ENCODE results near the gene BRINP2.
"Not testable (repeated sequence)": the region's sequence is repeated elsewhere in the genome, so short reads cannot be mapped to it uniquely, and the experiment has no call there.

Gene BRINP2

GRCh38 chr1:177278626-177279390, 108.0 kb downstream of the BRINP2 start:
- DNase-seq: no peak

- no peak for DNase-seq
Observed at GRCh38 chr1:177281901-177282300, 111.1 kb downstream of the BRINP2 start.

DNA sequence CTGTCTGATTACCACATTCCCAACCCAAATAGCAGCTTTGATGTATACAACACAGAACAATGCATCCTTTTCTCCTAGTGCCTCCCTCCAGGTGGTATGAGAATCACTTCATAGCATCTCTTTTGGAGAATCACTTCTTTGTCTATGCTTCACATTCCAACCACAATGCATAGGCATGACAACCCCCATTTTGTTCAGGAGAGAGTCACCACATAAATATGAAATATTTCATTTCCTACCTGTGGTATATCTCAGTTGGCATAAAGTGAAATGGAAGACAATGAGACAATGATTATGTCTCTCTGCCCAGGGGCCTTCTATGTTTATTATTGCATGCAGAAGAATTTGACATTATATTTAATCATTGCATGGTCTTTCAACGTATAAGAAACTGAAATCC, 112.2 kb downstream of the BRINP2 start:
- no peak for DNase-seq

DNA sequence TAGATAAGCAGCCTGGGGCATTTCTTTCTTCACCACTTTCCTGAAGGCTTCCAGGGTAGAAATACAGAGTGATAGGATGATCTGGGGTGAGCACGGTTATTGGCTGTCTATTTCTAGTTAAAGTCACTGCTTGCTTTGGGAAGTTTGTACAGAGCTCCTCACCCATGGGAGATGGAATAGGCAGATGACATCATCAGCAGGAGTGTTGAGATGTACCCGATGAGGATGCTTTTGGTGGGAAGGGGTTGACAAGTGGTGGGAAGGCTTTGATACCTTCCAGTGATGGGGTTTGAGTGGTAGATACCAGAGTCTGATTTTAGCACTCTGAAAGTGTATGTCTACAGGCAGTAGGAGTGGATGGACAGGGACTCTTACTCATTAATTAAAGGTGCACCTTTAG, 112.6 kb downstream of the BRINP2 start:
- no peak for DNase-seq

- DNase-seq: no peak
Observed at GRCh38 chr1:177286396-177286795, 115.6 kb downstream of the BRINP2 start.

DNA sequence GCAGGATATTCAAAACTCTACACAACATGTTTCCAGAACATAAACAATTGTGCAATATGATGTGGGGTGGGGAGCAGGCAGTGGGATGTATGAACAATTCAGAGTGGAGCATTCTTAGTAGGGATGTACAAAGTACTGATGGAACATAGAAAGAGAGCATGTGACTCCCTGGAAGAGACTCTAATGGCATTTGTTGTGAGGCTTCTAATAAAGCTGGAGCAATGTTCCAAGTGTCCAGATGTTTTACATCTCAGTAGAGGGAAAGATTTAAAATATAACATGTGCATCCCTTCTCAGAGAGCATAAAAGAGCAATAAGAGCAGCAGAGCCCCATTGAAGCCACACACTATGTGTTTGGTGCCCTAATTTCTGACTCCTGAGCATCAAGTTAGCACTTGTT, 116.5 kb downstream of the BRINP2 start:
- DNase-seq: no peak

- no peak for DNase-seq
Observed at GRCh38 chr1:177287994-177288393, 117.2 kb downstream of the BRINP2 start.

DNA sequence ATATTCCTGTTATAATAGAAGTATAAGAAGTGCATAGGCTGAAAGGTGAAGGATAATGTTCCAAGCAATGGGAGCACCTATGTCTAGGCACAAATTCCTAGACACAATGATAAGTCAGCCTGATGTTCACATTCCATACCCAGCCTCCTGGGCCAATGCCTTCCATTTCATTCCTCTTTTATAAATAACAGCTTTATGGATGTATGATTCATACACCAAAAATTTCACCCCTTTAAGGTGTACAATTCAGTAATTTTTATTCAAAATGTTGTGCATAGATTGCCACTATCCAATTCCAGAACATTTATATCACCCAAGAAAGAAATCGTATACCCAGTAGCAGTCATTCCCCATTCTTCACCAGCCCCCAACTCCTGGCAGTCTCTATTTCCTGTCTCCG, 118.8 kb downstream of the BRINP2 start:
- DNase-seq: no peak

DNA sequence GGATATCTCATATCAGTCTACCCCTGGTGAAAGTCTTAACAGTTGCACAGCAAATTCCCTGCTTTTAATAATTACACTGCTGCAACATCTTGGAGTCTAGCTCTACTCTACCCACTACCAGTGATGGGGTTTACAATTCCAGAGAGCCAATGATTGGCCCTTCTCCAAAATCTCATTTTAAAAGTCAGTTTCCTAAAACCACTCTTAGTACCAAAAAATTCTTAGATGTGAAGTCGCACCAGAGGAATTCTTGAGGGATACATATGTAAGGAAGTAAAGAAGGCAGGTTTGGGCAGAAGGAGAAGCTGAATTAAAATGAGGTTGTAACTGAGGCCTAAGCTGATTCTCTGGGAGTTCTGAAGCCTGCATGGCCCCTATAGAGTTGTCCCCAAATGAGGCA, 129.7 kb downstream of the BRINP2 start:
- no peak for DNase-seq

DNA sequence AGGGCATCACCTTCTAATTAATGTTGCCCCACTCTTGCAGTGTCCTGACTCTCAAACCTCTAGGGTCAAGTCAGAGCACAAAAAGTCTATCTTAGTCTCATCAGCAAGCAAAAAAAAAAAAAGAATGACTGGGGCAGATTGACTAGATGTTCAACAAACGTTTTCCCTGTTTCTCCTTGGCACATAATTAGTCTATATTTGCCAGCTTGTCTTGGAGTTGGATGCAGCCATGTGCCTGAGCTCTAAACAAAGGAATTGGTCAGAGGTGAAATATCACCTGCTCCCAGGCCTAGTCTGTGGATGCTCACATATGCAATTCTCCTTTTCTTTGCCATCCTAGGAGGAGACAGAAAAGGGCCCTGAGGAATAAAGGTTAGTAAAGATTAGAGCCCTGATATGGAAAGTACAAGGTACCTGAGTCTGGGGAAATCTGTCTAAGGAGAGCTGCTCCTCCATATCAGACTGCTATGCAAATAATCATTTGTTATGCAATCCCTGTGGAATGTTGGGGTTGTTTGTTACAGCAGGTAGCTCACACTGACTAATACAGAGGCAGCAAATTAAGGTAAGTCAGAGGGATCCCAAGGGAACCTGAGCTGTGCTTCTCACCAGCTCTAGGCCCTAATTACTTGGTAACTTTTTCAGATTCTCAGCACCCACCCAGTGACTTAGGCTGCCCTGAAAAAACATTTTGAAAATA, 130.8 kb downstream of the BRINP2 start:
- DNase-seq: no peak

GRCh38 chr1:177302357-177303044, 131.7 kb downstream of the BRINP2 start:
- DNase-seq: no peak

GRCh38 chr1:177305040-177306018, 134.6 kb downstream of the BRINP2 start:
- no peak for DNase-seq

DNA sequence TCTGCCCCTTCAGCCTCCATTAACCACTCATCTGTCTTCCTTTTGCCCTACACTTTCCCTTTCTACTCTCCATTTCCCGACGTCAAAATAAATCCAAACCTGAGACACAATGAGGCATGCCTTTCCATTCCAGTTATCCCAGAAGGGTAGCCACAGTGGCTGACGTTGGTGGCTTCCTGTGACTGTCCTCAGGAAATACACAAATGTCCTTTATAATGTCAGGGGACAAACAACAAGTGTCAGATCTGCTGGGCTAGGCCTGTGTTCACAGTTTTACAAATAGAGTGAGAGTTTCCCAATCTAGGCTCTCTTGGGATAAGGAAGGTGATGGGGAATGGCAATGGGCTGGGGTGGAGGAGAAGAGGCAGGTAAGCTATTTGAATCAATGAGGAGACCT, 135.3 kb downstream of the BRINP2 start:
- no peak for DNase-seq

DNA sequence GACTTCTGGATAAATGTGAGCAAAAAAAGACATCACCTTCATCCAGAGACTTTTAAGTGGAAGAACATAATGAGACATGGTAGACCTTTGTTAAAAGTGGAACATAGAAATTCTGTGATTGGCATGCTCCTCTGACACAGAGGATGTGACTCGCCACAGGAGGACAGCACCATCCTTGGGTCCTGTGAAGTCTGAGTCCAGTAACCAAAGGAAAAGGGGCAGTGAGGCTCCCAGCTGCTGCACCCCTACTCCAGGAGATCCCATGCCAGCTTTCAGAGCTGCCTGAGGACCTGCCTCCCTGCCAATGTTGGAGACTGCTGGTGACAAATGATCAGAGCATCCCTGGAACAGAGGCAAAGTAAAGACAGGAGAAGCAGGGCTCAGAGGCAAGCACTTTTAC, 136.2 kb downstream of the BRINP2 start:
- DNase-seq: no peak

- DNase-seq: no peak
Observed at GRCh38 chr1:177307771-177308170, 137.0 kb downstream of the BRINP2 start.

DNA sequence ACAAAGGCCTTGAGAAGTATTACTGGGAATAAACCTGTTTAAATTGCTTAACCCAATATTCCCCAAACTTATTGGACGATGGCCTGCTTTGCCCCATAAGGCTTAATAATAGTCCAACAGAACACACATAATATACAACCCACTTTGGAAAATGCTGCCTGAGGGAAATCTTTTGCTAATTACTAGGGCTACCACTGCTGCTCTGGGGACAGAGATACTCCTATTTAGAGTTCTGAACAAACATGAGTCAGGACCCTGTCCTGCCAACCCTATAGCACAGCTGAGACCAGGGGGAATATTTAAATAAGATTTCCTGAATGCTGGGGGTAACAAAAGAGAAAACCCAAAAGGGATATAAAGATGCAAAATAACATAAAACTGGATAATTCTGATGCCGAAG, 139.1 kb downstream of the BRINP2 start:
- DNase-seq: no peak

DNA sequence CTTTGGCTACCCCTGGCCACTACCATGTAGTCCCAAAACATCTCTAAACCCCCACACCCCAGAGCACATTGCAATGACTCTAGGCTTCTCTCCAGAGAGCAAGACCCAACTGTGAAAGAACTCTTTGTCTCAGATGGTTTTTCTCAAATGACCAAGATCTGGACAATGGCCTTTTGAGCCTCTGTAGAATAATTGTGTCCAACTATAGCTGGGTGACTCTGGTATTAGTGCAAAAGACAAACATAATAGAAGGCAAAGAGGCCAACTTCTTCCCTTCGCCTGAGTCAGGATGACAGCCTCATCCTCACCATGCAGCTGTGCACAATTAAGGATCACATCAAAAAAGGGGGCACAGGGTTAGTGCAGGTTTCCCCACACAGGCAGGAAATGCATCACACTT, 139.6 kb downstream of the BRINP2 start:
- no peak for DNase-seq

- DNase-seq: no peak
Observed at GRCh38 chr1:177311111-177311510, 140.4 kb downstream of the BRINP2 start.

GRCh38 chr1:177311586-177311985, 140.8 kb downstream of the BRINP2 start:
- no peak for DNase-seq

- no peak for DNase-seq
Observed at GRCh38 chr1:177315261-177315660, 144.5 kb downstream of the BRINP2 start.

- no peak for DNase-seq
Observed at GRCh38 chr1:177315761-177316160, 145.0 kb downstream of the BRINP2 start.

DNA sequence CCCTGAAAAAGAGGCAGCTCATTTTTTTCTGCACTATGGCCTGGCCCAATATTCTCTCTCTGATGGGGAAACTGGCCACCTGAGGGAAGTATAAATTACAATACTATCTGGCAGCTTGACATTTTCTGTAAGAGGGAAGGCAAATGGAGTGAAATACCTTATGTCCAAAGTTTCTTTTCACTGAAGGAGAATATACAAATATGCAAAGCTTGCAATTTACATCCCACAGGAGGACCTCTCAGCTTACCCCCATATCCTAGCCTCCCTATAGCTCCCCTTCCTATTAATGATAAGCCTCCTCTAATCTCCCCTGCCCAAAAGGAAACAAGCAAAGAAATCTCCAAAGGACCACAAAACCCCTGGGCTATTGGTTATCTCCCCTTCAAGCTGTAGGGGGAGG, 150.7 kb downstream of the BRINP2 start:
- not testable (repeated sequence) for DNase-seq

- no peak for DNase-seq
Observed at GRCh38 chr1:177328251-177328650, 157.5 kb downstream of the BRINP2 start.

All from stimulated activated CD4-positive, alpha-beta T cell treated with anti-CD3 and anti-CD28 coated beads, Interleukin-4, amount 100 ng/mL, for 1 hour (primary cell).